Measurements from ENCODE around the gene RAB29. TPM values are rescaled to one million over a fixed set of nuclear protein-coding genes. Genes with fewer than 3 reads are reported as not detected.
A peak's percentile ranks its signal among the peaks of the same experiment; 100 is the strongest.
"Not testable (repeated sequence)": the region's sequence is repeated elsewhere in the genome, so short reads cannot be mapped to it uniquely, and the experiment has no call there.

Gene RAB29
- total RNA-seq (2021; ENCODE audit: unreplicated experiment) (15.1 TPM), Bru-seq, nascent RNA (percentile 74 among the genes with signal in this experiment), BruChase-seq, experiment 1, labeled RNA remaining after a 2-hour chase (percentile 87 among the genes with signal in this experiment), BruChase-seq, experiment 2, labeled RNA remaining after a 6-hour chase (percentile 91 among the genes with signal in this experiment)
- 13.3 TPM for polyA plus RNA-seq (2012; ENCODE audit: insufficient read length)
- long read RNA-seq, transcript RAB29-203 (5 exons, 1,157 nt) = major isoform, 13 of 37 reads
- long read RNA-seq, transcript RAB29-201 (6 exons, 1,723 nt) = minor isoform, 5 of 37 reads
- long read RNA-seq, partial matches to known transcripts = 3 of 37 reads
- long read RNA-seq, other reads (novel, unspliced or antisense) = 12 of 37 reads

GRCh38 chr1:205775015-205775716, at the start of gene RAB29:
TSS of gene RAB29 (minus strand) at chr1:205775482. CDS start at chr1:205774956, 526 bp downstream.
- TF ChIP-seq SIN3A (IDR thresholded peaks at IDR 0.05; ENCODE audit: borderline replicate concordance, insufficient read depth, low read depth, low read length) = no peak
- TF ChIP-seq POLR2AphosphoS5 (IDR thresholded peaks at IDR 0.05; ENCODE audit: low read depth, low read length) = no peak
- no peak for TF ChIP-seq TCF7L2 (IDR thresholded peaks at IDR 0.05; ENCODE audit: low read depth, low read length)
- TF ChIP-seq CTCF (IDR thresholded peaks at IDR 0.05) = no peak
- TF ChIP-seq REST (IDR thresholded peaks at IDR 0.05; ENCODE audit: insufficient read depth in 1 of 2, low read depth in 2 of 2, low read length in 1 of 2) = no peak
- in situ Hi-C loops (cut with HindIII; ENCODE audit: low pct_unique_long_range_greater_than_20kb, low sequenced_read_pairs) (no loop called here), intact Hi-C loops (cut with micrococcal nuclease; ENCODE audit: unreplicated experiment) (no loop called here)
- peak; percentile 61 for DNase-seq (ENCODE audit: low read depth, low spot score)
- Histone ChIP-seq H3K4me1 (ENCODE audit: control insufficient read depth, insufficient read depth, low read length) (peaks cover 9% of the 10 kb centered on the region), H3K4me3 (ENCODE audit: low read depth in 2 of 2, low read length in 2 of 2) (peak within 1 kb of the TSS; percentile 94 to 96), H3K9me3 (ENCODE audit: control insufficient read depth, insufficient read depth, low read depth, low read length) (peaks cover 5% of the 10 kb centered on the region; the same call in 1 of the 2 replicates), H3K27ac (ENCODE audit: low read length) (peak within 1 kb of the TSS; percentile 83), H3K27me3 (ENCODE audit: control insufficient read depth, insufficient read depth, low read length) (no peaks in the 10 kb centered on the region), H3K36me3 (ENCODE audit: control insufficient read depth, insufficient read depth, low read length) (no peaks in the 10 kb centered on the region)
- CTCF ChIA-PET = interaction anchor here (0.8 kb wide), 1 partner anchor 103 kb away, joined by 3 read pairs; no protein-coding TSS in a partner anchor
- no TSS peak for BruUV-seq (replicated peaks)
- POLR2A ChIA-PET = no interaction called here
- peak; percentile 97 for ATAC-seq

GRCh38 chr1:205824180-205824579, 48.9 kb upstream of the RAB29 start:
- Histone ChIP-seq H3K4me1 (ENCODE audit: control insufficient read depth, insufficient read depth, low read length) (no peaks in the 10 kb centered on the region), H3K27me3 (ENCODE audit: control insufficient read depth, insufficient read depth, low read length) (peaks cover 2% of the 10 kb centered on the region; the same call in 1 of the 2 replicates), H3K27ac (ENCODE audit: low read length) (no peak overlapping the region), H3K4me3 (ENCODE audit: low read depth in 2 of 2, low read length in 2 of 2) (no peak overlapping the region), H3K9me3 (ENCODE audit: control insufficient read depth, insufficient read depth, low read depth, low read length) (no peaks in the 10 kb centered on the region), H3K36me3 (ENCODE audit: control insufficient read depth, insufficient read depth, low read length) (no peaks in the 10 kb centered on the region)
- ATAC-seq (no peak), DNase-seq (ENCODE audit: low read depth, low spot score) (no peak)
- in situ Hi-C loops (cut with HindIII; ENCODE audit: low pct_unique_long_range_greater_than_20kb, low sequenced_read_pairs) = no loop called here
- TF ChIP-seq POLR2AphosphoS5 (IDR thresholded peaks at IDR 0.05; ENCODE audit: low read depth, low read length) (no peak), CTCF (IDR thresholded peaks at IDR 0.05) (no peak), TCF7L2 (IDR thresholded peaks at IDR 0.05; ENCODE audit: low read depth, low read length) (no peak), SIN3A (IDR thresholded peaks at IDR 0.05; ENCODE audit: borderline replicate concordance, insufficient read depth, low read depth, low read length) (no peak), REST (IDR thresholded peaks at IDR 0.05; ENCODE audit: insufficient read depth in 1 of 2, low read depth in 2 of 2, low read length in 1 of 2) (no peak)
- BruUV-seq (replicated peaks) = no TSS peak
- ChIA-PET CTCF (no interaction called here), POLR2A (interaction anchor here (0.7 kb wide), 1 partner anchor 83 kb away, joined by 3 read pairs; no protein-coding TSS in a partner anchor)
- intact Hi-C loops (cut with micrococcal nuclease; ENCODE audit: unreplicated experiment) = no loop called here

GRCh38 chr1:205823260-205823659, 48.0 kb upstream of the RAB29 start:
- ATAC-seq; BruUV-seq (replicated peaks); H3K27ac ChIP-seq (ENCODE audit: low read length); H3K4me3 ChIP-seq (ENCODE audit: low read depth in 2 of 2, low read length in 2 of 2); H3K4me1 ChIP-seq (ENCODE audit: control insufficient read depth, insufficient read depth, low read length); CTCF ChIA-PET; DNase-seq (ENCODE audit: low read depth, low spot score); POLR2A ChIA-PET; H3K9me3 ChIP-seq (ENCODE audit: control insufficient read depth, insufficient read depth, low read depth, low read length); H3K27me3 ChIP-seq (ENCODE audit: control insufficient read depth, insufficient read depth, low read length); H3K36me3 ChIP-seq (ENCODE audit: control insufficient read depth, insufficient read depth, low read length); in situ Hi-C loops (cut with HindIII; ENCODE audit: low pct_unique_long_range_greater_than_20kb, low sequenced_read_pairs); intact Hi-C loops (cut with micrococcal nuclease; ENCODE audit: unreplicated experiment): not testable (repeated sequence)
